ENCODE measurements around the gene HELB. TPM values are rescaled to one million over a fixed set of nuclear protein-coding genes. Genes with fewer than 3 reads are reported as not detected.

HELB gene
- total and polyA plus RNA-seq, 10 of the 15 experiments (the other 5 are each of a cell fraction or from before 2014, with no cell fraction given), result 0.58 to 10.0 (median 4.4) TPM

DNA sequence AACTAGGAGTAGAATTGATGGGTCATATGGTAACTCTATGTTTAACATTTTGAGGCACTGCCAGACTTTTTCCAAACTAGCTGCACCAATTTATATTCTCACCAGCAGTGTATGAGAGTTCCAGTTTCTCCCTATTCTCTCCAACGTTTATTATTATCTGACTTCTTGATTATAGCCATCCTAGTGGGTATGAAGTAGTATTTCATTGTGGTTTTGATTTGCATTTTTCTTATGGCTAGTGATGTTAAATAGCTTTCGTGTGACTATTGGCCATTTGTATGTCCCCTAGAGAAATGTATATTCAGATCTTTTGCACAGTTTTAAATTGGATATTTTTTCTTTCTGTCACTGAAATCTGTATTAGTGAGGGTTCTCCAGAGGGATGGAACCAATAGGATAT, 37.8 kb downstream of the HELB start (continued):
- TF ChIP-seq SUPT20H (IDR thresholded peaks at IDR 0.05; ENCODE audit: borderline replicate concordance, control insufficient read depth, low read depth, low read length) (no peak), SREBF2 (IDR thresholded peaks at IDR 0.05; ENCODE audit: low read length) (no peak), FOXM1 (IDR thresholded peaks at IDR 0.05; ENCODE audit: low read depth, low read length) (no peak), EP300 (IDR thresholded peaks at IDR 0.05; ENCODE audit: borderline replicate concordance in 1 of 2, control insufficient read depth in 1 of 2, low read depth in 2 of 2, low read length in 2 of 2) (no peak), ZNF217 (IDR thresholded peaks at IDR 0.05) (no peak), MXI1 (IDR thresholded peaks at IDR 0.05; ENCODE audit: low read depth, low read length) (no peak)
- TF ChIP-seq, protein P1, sequence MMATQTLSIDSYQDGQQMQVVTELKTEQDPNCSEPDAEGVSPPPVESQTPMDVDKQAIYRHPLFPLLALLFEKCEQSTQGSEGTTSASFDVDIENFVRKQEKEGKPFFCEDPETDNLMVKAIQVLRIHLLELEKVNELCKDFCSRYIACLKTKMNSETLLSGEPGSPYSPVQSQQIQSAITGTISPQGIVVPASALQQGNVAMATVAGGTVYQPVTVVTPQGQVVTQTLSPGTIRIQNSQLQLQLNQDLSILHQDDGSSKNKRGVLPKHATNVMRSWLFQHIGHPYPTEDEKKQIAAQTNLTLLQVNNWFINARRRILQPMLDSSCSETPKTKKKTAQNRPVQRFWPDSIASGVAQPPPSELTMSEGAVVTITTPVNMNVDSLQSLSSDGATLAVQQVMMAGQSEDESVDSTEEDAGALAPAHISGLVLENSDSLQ (IDR thresholded peaks at IDR 0.05), result no peak

DNA sequence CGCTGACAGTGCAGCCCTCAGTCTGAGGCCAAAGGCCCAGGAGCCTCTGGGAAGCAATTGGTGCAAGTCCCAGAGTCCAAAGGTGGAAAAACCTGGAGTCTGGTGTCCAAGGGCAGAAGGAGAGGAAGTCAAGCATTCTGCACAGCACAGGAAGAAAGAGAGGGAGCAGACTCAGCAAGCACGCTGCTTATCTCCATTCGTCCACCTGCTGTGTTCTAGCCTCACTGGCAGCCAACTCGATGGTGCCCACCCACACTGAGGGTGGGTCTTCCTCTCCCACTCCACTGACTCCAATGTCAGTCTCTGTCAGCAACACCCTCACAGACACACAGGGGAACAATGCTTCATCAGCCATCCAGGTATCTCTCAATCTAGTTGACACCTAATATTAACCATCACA, 38.8 kb downstream of the HELB start:
- no peak overlapping the region for H3K4me3 ChIP-seq
- DNase-seq (ENCODE audit: low read depth, low spot score) (no peak), ATAC-seq (no peak), FAIRE-seq (no peak)
- H3K27ac ChIP-seq (ENCODE audit: control insufficient read depth, insufficient read depth), result no peak overlapping the region
- no peaks in the 10 kb centered on the region for H3K27me3 ChIP-seq (replicated peaks in 1 of 2; ENCODE audit: control insufficient read depth in 2 of 2, insufficient read depth in 2 of 2, low read length in 1 of 2)
- H2AFZ ChIP-seq (ENCODE audit: control insufficient read depth, low read depth, low read length), result no peak overlapping the region
- WGBS (ENCODE audit: insufficient coverage, insufficient replicate concordance, low lambda C conversion rate, missing lambda C conversion rate), result 81% methylated on average over 4 of the region's 4 CpGs
- intact Hi-C loops (cut with micrococcal nuclease; ENCODE audit: unreplicated experiment), result no loop called here
- TF ChIP-seq PAX5 (IDR thresholded peaks at IDR 0.05; ENCODE audit: borderline replicate concordance, low read depth, low read length), result no peak
- no peak for TF ChIP-seq YY1 (IDR thresholded peaks at IDR 0.05; ENCODE audit: low read depth, low read length)
- no peak for TF ChIP-seq TBL1XR1 (IDR thresholded peaks at IDR 0.05; ENCODE audit: low read depth, low read length)
- TF ChIP-seq YBX1 (IDR thresholded peaks at IDR 0.05), result no peak
- TF ChIP-seq CHD1 (IDR thresholded peaks at IDR 0.05; ENCODE audit: low read depth, low read length), result no peak
- H3K36me3 ChIP-seq (ENCODE audit: control insufficient read depth in 2 of 2, insufficient read depth in 2 of 2, low read length in 1 of 2), result peaks cover 1 to 5% of the 10 kb centered on the region in 2 experiments; a peak in 3 of 4 replicates
- H3K4me1 ChIP-seq (ENCODE audit: control insufficient read depth, insufficient read depth, low read length), result no peaks in the 10 kb centered on the region
- no TSS peak for BruUV-seq (replicated peaks)
- no peaks in the 10 kb centered on the region; the same call in 2 of the 3 replicates for H3K9me3 ChIP-seq (replicated peaks; ENCODE audit: control insufficient read depth, insufficient read depth, low read length)
- ChIA-PET CTCF (no interaction called here), POLR2A (no interaction called here), RAD21 (ENCODE audit: unreplicated experiment) (no interaction called here), SMC1A (ENCODE audit: uncharacterized antibody, unreplicated experiment) (no interaction called here)
- H3K9ac ChIP-seq (ENCODE audit: control insufficient read depth, insufficient read depth, low read length), result no peak overlapping the region
- H3K4me2 ChIP-seq (ENCODE audit: control insufficient read depth, insufficient read depth), result no peak overlapping the region
- H3K79me2 ChIP-seq (ENCODE audit: control insufficient read depth, insufficient read depth, low read length), result no peaks in the 10 kb centered on the region
- H4K20me1 ChIP-seq (ENCODE audit: control insufficient read depth, insufficient read depth), result no peaks in the 10 kb centered on the region
- in situ Hi-C loops (cut with MboI), result no loop called here
